K562 (cell line): ENCODE data around the gene NAA15. TPM values are rescaled to one million over a fixed set of nuclear protein-coding genes. Genes with fewer than 3 reads are reported as not detected.

ENCODE experiments used
- ATAC-seq: fragments of 200-7000 bp; cut with Tn5 transposase; 3 replicates; pipeline ENCODE4 v1.9.1; 2020; ENCODE audit warnings: moderate library complexity
- BruUV-seq: library from RNA; stranded (reverse); fragments of 400-500 nt; replicated peaks from 2 replicates; lab custom pipeline; 2021; lab: Mats Ljungman, UMichigan
- CTCF ChIA-PET: fragments of 300-600 bp; formaldehyde crosslinking; extraction: SDS; loops from one replicate; lab custom pipeline; 2021; ENCODE audit warnings: low intra/inter-chr PET ratio; lab: Yijun Ruan, JAX
- POLR2A ChIA-PET: fragments of 300-600, 350-650 bp; sonication (Branson Sonifier 250); formaldehyde crosslinking; extraction: SDS; loops from one replicate; lab custom pipeline; 2021; ENCODE audit warnings: antibody characterized with exemption, inconsistent platforms; lab: Yijun Ruan, JAX
- DNase-seq, 4 experiments: peaks; one replicate each; pipeline versions ENCODE4 v3.0.0 to v3.0.0-alpha.2; 2011 to 2018; ENCODE audit warnings: low spot score in 3 of 4, mixed read lengths in 3 of 4; ENCODE audit errors: extremely low read depth in 1 of 4
- FAIRE-seq: peaks from 2 replicates; lab custom pipeline; 2011; peaks lifted over from hg19 to GRCh38; lab: Jason Lieb, UNC
- H2AFZ ChIP-seq: 2 replicates; pipeline ENCODE4 v1.6.0; 2011; ENCODE audit warnings: low read depth, low read length, control low read depth, inconsistent platforms
- H3K27ac ChIP-seq: fragments of 200-600 bp; 3 replicates; pipeline ENCODE4 v1.8.0; 2011; ENCODE audit warnings: low read depth, mild to moderate bottlenecking, control low read depth, inconsistent platforms, low read length, moderate library complexity, mixed read lengths; ENCODE audit errors: extremely low read depth
- H3K27me3 ChIP-seq, 2 experiments: fragments of 300-600 bp in 1 of 2; 2 replicates in 1 of 2; 3 replicates in 1 of 2; pipeline versions ENCODE4 v1.6.0 to v1.8.0; 2011; ENCODE audit warnings: inconsistent platforms in 2 of 2, low read length in 2 of 2, mild to moderate bottlenecking in 1 of 2, mixed read lengths in 1 of 2, moderate library complexity in 1 of 2; ENCODE audit not compliant: control insufficient read depth in 2 of 2, insufficient read depth in 2 of 2
- H3K36me3 ChIP-seq: fragments of 300-600 bp; 3 replicates; pipeline ENCODE4 v1.8.0; 2011; ENCODE audit warnings: mild to moderate bottlenecking, low read length, inconsistent platforms; ENCODE audit not compliant: control insufficient read depth, insufficient read depth
- H3K4me1 ChIP-seq, 2 experiments: fragments of 200-600 bp in 1 of 2; replicated peaks in 1 of 2; 2 replicates in 1 of 2; 3 replicates in 1 of 2; pipeline versions ENCODE4 v1.5.1 to v1.8.0; 2011; ENCODE audit warnings: inconsistent platforms in 2 of 2, low read length in 2 of 2, mild to moderate bottlenecking in 1 of 2, mixed read lengths in 1 of 2, moderate library complexity in 1 of 2; ENCODE audit not compliant: control insufficient read depth in 2 of 2, insufficient read depth in 2 of 2
- H3K4me2 ChIP-seq: 2 replicates; pipeline ENCODE4 v1.6.1; 2011; ENCODE audit warnings: low read length, control low read depth, inconsistent platforms, mixed read lengths; ENCODE audit not compliant: insufficient read depth
- H3K4me3 ChIP-seq: fragments of 200-600 bp; sonication (generic), shearing (Covaris generic); 2 replicates; pipeline ENCODE4 v1.5.1; 2016; ENCODE audit warnings: control low read depth, inconsistent platforms
- H3K79me2 ChIP-seq: fragments of 200-600 bp; 3 replicates; pipeline ENCODE4 v1.8.0; 2011; ENCODE audit warnings: low read length, inconsistent platforms; ENCODE audit not compliant: control insufficient read depth, insufficient read depth
- H3K9ac ChIP-seq, 2 experiments: 2 replicates each; pipeline versions ENCODE4 v1.6.0 to v1.6.1; 2011; ENCODE audit warnings: low read depth in 2 of 2, low read length in 2 of 2, control low read depth in 1 of 2, inconsistent platforms in 1 of 2, mild to moderate bottlenecking in 1 of 2, mixed read lengths in 1 of 2; ENCODE audit not compliant: insufficient read depth in 1 of 2
- H3K9me1 ChIP-seq: one replicate; pipeline ENCODE4 v1.6.0; 2011; ENCODE audit warnings: inconsistent platforms, mild to moderate bottlenecking, low read length, moderate library complexity; ENCODE audit not compliant: control insufficient read depth, insufficient read depth
- H3K9me3 ChIP-seq: replicated peaks from 2 replicates; pipeline ENCODE4 v1.5.1; 2011; ENCODE audit warnings: low read depth, low read length, inconsistent platforms; ENCODE audit not compliant: control insufficient read depth, insufficient read depth
- H4K20me1 ChIP-seq: replicated peaks from 2 replicates; pipeline ENCODE4 v1.6.1; 2011; ENCODE audit warnings: low read length, inconsistent platforms, mixed read lengths; ENCODE audit not compliant: control insufficient read depth, insufficient read depth
- POLR2AphosphoS5 ChIP-seq: IDR thresholded peaks from 2 replicates; pipeline ENCODE4 v1.6.1; 2011; ENCODE audit warnings: mild to moderate bottlenecking, low read depth, low read length, moderate library complexity; ENCODE audit not compliant: control insufficient read depth, insufficient read depth
- TEAD1 ChIP-seq, 2 experiments: fragments of 450-650 bp in 1 of 2; sonication (generic) in 1 of 2; formaldehyde crosslinking; IDR thresholded peaks; 2 replicates each; pipeline versions ENCODE4 v1.4.0 to v1.8.0; 2020 to 2022; ENCODE audit warnings: mild to moderate bottlenecking in 2 of 2, missing genetic modification reagents in 1 of 2
- ZNF232 ChIP-seq: sonication (generic); formaldehyde crosslinking; IDR thresholded peaks from 2 replicates; pipeline ENCODE4 v1.8.0; 2022; ENCODE audit warnings: mild to moderate bottlenecking, missing genetic modification reagents
- ZNF592 ChIP-seq: fragments of 450-650 bp; IDR thresholded peaks from 2 replicates; pipeline ENCODE4 v1.6.1; 2017; ENCODE audit warnings: antibody characterized with exemption, mild to moderate bottlenecking
- WGBS: fragments of 100-300 bp; shearing (Covaris generic); methylation state at CpG from one replicate; pipeline ENCODE4 v1.1.6; 2016; ENCODE audit warnings: low coverage, mixed read lengths; ENCODE audit not compliant: insufficient coverage; ENCODE audit errors: missing lambda C conversion rate; 5-methylcytosine and 5-hydroxymethylcytosine counted together
- in situ Hi-C: fragments of 300-500 bp; cut with MboI; formaldehyde crosslinking; loops from 4 replicates; pipeline ENCODE4 v1.15.0; 2018; ENCODE audit warnings: inconsistent platforms, mixed read lengths
- intact Hi-C: fragments of 100-400 bp; cut with micrococcal nuclease; formaldehyde crosslinking; loops from 2 replicates; pipeline ENCODE4 v1.14.2; 2022
- polyA plus RNA-seq, 8 experiments: library from polyadenylated mRNA; depleted of rRNA in 4 of 8; stranded (reverse) in 5 of 8; unstranded in 3 of 8; fragments of >200 nt; fragmentation: Nextera tagmentation in 2 of 8; fragmentation: Illumina TruSeq in 1 of 8; extraction: Ambion mirVana in 2 of 8; extraction: Trizol in 1 of 8; gene quantifications; 2 replicates each; pipeline versions ENCODE4 v1.2.1 to v1.2.3, GENCODE V29; 2011 to 2014; ENCODE audit warnings: inconsistent platforms in 1 of 8, missing spikeins in 1 of 8
- total RNA-seq, 7 experiments: library from RNA; depleted of rRNA in 6 of 7; stranded (reverse); fragments of >200 nt in 6 of 7; fragmentation: Illumina TruSeq in 2 of 7; extraction: Trizol in 2 of 7; gene quantifications; 2 replicates each; pipeline versions ENCODE4 v1.2.1 to v1.2.3, GENCODE V29; 2011 to 2021; ENCODE audit warnings: low replicate concordance in 1 of 7
- TF ChIP-seq, protein P1 (sequence below), 2 experiments: fragments of 450-650 bp in 1 of 2; IDR thresholded peaks; 2 replicates each; pipeline ENCODE4 v1.6.1; 2011 to 2017; ENCODE audit warnings: low read depth in 2 of 2, antibody characterized with exemption in 1 of 2, borderline replicate concordance in 1 of 2, low read length in 1 of 2, mild to moderate bottlenecking in 1 of 2, mixed read lengths in 1 of 2; ENCODE audit not compliant: control insufficient read depth in 1 of 2

The NAA15 gene
- total and polyA plus RNA-seq, 9 of the 15 experiments (the other 6 are each of a cell fraction or from before 2014, with no cell fraction given): 37.8 to 117 (median 63.2) TPM

DNA sequence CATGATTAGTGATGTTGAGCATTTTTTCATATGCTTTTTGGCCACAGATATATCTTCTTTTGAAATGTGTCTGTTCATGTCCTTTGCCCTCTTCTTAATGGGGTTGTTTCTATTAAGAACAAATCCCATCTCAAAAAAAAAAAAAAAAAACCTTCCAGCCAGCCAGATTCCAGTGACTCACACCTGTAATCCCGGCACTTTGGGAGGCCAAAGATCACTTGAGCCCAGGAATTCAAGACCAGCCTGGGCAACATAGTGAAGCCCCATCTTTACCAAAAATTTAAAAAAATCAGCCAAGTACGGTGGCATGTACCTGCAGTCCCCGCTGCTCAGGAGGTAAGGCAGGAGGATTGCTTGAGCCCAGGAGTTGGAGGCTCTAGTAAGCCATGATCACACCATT is 157.7 kb downstream of the NAA15 start (continued):
- TF ChIP-seq, protein P1, sequence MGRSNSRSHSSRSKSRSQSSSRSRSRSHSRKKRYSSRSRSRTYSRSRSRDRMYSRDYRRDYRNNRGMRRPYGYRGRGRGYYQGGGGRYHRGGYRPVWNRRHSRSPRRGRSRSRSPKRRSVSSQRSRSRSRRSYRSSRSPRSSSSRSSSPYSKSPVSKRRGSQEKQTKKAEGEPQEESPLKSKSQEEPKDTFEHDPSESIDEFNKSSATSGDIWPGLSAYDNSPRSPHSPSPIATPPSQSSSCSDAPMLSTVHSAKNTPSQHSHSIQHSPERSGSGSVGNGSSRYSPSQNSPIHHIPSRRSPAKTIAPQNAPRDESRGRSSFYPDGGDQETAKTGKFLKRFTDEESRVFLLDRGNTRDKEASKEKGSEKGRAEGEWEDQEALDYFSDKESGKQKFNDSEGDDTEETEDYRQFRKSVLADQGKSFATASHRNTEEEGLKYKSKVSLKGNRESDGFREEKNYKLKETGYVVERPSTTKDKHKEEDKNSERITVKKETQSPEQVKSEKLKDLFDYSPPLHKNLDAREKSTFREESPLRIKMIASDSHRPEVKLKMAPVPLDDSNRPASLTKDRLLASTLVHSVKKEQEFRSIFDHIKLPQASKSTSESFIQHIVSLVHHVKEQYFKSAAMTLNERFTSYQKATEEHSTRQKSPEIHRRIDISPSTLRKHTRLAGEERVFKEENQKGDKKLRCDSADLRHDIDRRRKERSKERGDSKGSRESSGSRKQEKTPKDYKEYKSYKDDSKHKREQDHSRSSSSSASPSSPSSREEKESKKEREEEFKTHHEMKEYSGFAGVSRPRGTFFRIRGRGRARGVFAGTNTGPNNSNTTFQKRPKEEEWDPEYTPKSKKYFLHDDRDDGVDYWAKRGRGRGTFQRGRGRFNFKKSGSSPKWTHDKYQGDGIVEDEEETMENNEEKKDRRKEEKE (IDR thresholded peaks at IDR 0.05; ENCODE audit: borderline replicate concordance in 1 of 2, control insufficient read depth in 1 of 2, low read depth in 2 of 2, low read length in 1 of 2): no peak
- TF ChIP-seq ZNF232 (CRISPR knock-in tag) (no peak), TEAD1 (CRISPR knock-in tag; IDR thresholded peaks at IDR 0.05) (no peak)
- TF ChIP-seq, all 486 proteins: peak for 0

- DNase-seq (no peak), FAIRE-seq (no peak), ATAC-seq (no peak)
- CTCF ChIA-PET: no interaction called here
- POLR2A ChIA-PET: interaction anchor here (0.7 kb wide), 1 partner anchor 9 kb away, joined by 3 read pairs; no protein-coding TSS in a partner anchor
- peaks cover 10% of the 10 kb centered on the region for H3K79me2 ChIP-seq
- H3K9me3 ChIP-seq: no peaks in the 10 kb centered on the region
- H3K27ac ChIP-seq: no peak overlapping the region
- H3K27me3 ChIP-seq: no peaks in the 10 kb centered on the region
- no peak overlapping the region for H3K9ac ChIP-seq
- in situ Hi-C loops (no loop called here), intact Hi-C loops (no loop called here)
- H4K20me1 ChIP-seq: no peaks in the 10 kb centered on the region
- WGBS: 100% methylated on average over 3 of the region's 3 CpGs
- H3K4me2 ChIP-seq: no peak overlapping the region
- no peaks in the 10 kb centered on the region for H3K9me1 ChIP-seq
- BruUV-seq: no TSS peak
- no peak overlapping the region for H2AFZ ChIP-seq
- no peak overlapping the region for H3K4me3 ChIP-seq
- TF ChIP-seq ZNF592 (no peak), POLR2AphosphoS5 (no peak)
- peaks cover 6 to 10% of the 10 kb centered on the region in 2 experiments; a peak in 3 of 5 replicates for H3K4me1 ChIP-seq
- H3K36me3 ChIP-seq: no peaks in the 10 kb centered on the region
Measured at GRCh38 chr4:139460565-139460964, 159.3 kb downstream of the NAA15 start.
